Measurements from ENCODE around the gene DEPDC5. TPM values are rescaled to one million over a fixed set of nuclear protein-coding genes. Genes with fewer than 3 reads are reported as not detected.

The DEPDC5 gene
- total RNA-seq, 1 donor from 2014 or later = 13.0 TPM

DNA sequence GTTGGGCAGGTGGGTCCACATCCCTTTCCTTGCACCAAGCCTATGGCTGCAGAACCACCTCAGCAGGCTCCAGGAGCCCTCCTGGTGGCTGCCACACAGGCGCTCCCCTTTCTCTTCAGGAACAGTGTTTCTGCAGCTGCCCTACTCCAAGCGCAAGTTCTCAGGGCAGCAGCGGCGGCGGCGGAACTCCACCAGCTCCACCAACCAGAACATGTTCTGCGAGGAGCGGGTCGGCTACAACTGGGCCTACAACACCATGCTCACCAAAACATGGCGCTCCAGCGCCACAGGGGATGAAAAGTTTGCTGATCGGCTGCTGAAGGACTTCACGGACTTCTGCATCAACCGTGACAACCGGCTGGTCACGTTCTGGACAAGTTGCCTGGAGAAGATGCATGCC, 152.3 kb downstream of the DEPDC5 start:
- DNase-seq (ENCODE audit: low read depth) = no peak
- no peak overlapping the region for H2AFZ ChIP-seq (ENCODE audit: low read depth, low read length)
- H3K9ac ChIP-seq (ENCODE audit: low read length) = no peak overlapping the region
- H4K20me1 ChIP-seq (ENCODE audit: insufficient read depth, low read length) = no peaks in the 10 kb centered on the region
- H3K4me2 ChIP-seq (ENCODE audit: low read length) = no peak overlapping the region
- no peak overlapping the region for H3K27ac ChIP-seq (ENCODE audit: low read depth, low read length)
- no peak overlapping the region for H3K27ac Mint-ChIP-seq (ENCODE audit: unreplicated experiment)
- no peak overlapping the region for H3K4me3 Mint-ChIP-seq (ENCODE audit: unreplicated experiment)
- TF ChIP-seq, protein P1, sequence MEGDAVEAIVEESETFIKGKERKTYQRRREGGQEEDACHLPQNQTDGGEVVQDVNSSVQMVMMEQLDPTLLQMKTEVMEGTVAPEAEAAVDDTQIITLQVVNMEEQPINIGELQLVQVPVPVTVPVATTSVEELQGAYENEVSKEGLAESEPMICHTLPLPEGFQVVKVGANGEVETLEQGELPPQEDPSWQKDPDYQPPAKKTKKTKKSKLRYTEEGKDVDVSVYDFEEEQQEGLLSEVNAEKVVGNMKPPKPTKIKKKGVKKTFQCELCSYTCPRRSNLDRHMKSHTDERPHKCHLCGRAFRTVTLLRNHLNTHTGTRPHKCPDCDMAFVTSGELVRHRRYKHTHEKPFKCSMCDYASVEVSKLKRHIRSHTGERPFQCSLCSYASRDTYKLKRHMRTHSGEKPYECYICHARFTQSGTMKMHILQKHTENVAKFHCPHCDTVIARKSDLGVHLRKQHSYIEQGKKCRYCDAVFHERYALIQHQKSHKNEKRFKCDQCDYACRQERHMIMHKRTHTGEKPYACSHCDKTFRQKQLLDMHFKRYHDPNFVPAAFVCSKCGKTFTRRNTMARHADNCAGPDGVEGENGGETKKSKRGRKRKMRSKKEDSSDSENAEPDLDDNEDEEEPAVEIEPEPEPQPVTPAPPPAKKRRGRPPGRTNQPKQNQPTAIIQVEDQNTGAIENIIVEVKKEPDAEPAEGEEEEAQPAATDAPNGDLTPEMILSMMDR (IDR thresholded peaks at IDR 0.05; ENCODE audit: insufficient read depth, low read depth, low read length) = no peak
- TF ChIP-seq EZH2 (IDR thresholded peaks at IDR 0.05; ENCODE audit: insufficient read depth, low read length) = no peak
- no peaks in the 10 kb centered on the region for H3K4me1 ChIP-seq (ENCODE audit: insufficient read depth, low read length)
- no peaks in the 10 kb centered on the region for H3K9me3 ChIP-seq (ENCODE audit: insufficient read depth, low read depth, low read length)
- H3K9me3 Mint-ChIP-seq (ENCODE audit: unreplicated experiment) = no peaks in the 10 kb centered on the region
- H3K36me3 ChIP-seq (ENCODE audit: insufficient read depth, low read length) = peaks cover 3% of the 10 kb centered on the region
- H3K4me1 Mint-ChIP-seq (ENCODE audit: low read depth, unreplicated experiment) = no peaks in the 10 kb centered on the region
- H3K27me3 Mint-ChIP-seq (ENCODE audit: low read depth, unreplicated experiment) = peaks cover 2% of the 10 kb centered on the region
- H3K36me3 Mint-ChIP-seq (ENCODE audit: low read depth, unreplicated experiment) = peaks cover 25% of the 10 kb centered on the region
- H3K27me3 ChIP-seq (ENCODE audit: insufficient read depth, low read length) = no peaks in the 10 kb centered on the region
- H3K4me3 ChIP-seq (ENCODE audit: insufficient read depth, low read depth, low read length) = no peak overlapping the region
- H3K79me2 ChIP-seq (ENCODE audit: insufficient read depth, low read length) = no peaks in the 10 kb centered on the region
- no peak for FAIRE-seq

DNA sequence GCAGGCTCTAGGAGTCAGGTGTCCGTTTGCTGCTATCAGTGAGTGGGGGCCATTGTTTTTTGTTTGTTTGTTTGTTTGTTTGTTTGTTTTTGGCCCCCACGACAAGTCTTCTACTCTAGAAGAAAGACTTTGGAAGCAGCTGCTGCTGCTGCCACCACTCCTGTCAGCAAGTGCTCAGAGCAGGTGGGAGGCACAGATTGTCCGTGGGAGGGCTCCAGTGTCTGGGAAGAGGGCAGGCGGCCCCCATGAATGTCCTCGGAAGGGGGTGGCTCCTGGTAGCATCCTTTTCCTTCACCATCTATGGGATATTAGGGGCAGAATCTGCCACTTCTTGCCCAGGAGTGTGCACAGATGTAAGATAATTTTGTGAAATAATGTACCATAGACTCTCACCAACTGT, 152.8 kb downstream of the DEPDC5 start:
- no peak overlapping the region for H3K9ac ChIP-seq (ENCODE audit: low read length)
- no peaks in the 10 kb centered on the region for H3K9me3 ChIP-seq (ENCODE audit: insufficient read depth, low read depth, low read length)
- H3K4me2 ChIP-seq (ENCODE audit: low read length) = no peak overlapping the region
- H3K4me3 ChIP-seq (ENCODE audit: insufficient read depth, low read depth, low read length) = no peak overlapping the region
- Mint-ChIP-seq H3K9me3 (ENCODE audit: unreplicated experiment) (no peaks in the 10 kb centered on the region), H3K27ac (ENCODE audit: unreplicated experiment) (no peak overlapping the region), H3K36me3 (ENCODE audit: low read depth, unreplicated experiment) (peaks cover 25% of the 10 kb centered on the region), H3K27me3 (ENCODE audit: low read depth, unreplicated experiment) (peaks cover 2% of the 10 kb centered on the region), H3K4me1 (ENCODE audit: low read depth, unreplicated experiment) (no peaks in the 10 kb centered on the region), H3K4me3 (ENCODE audit: unreplicated experiment) (no peak overlapping the region)
- DNase-seq (ENCODE audit: low read depth) = no peak
- H4K20me1 ChIP-seq (ENCODE audit: insufficient read depth, low read length) = no peaks in the 10 kb centered on the region
- FAIRE-seq = no peak
- no peaks in the 10 kb centered on the region for H3K27me3 ChIP-seq (ENCODE audit: insufficient read depth, low read length)
- no peaks in the 10 kb centered on the region for H3K4me1 ChIP-seq (ENCODE audit: insufficient read depth, low read length)
- H3K79me2 ChIP-seq (ENCODE audit: insufficient read depth, low read length) = no peaks in the 10 kb centered on the region
- TF ChIP-seq, protein P1 (IDR thresholded peaks at IDR 0.05; ENCODE audit: insufficient read depth, low read depth, low read length) = no peak
- no peak for TF ChIP-seq EZH2 (IDR thresholded peaks at IDR 0.05; ENCODE audit: insufficient read depth, low read length)
- H3K36me3 ChIP-seq (ENCODE audit: insufficient read depth, low read length) = peaks cover 3% of the 10 kb centered on the region
- no peak overlapping the region for H3K27ac ChIP-seq (ENCODE audit: low read depth, low read length)
- H2AFZ ChIP-seq (ENCODE audit: low read depth, low read length) = no peak overlapping the region

- Histone ChIP-seq H3K9ac (ENCODE audit: low read length) (no peak overlapping the region), H3K79me2 (ENCODE audit: insufficient read depth, low read length) (no peaks in the 10 kb centered on the region), H3K36me3 (ENCODE audit: insufficient read depth, low read length) (no peaks in the 10 kb centered on the region), H3K27me3 (ENCODE audit: insufficient read depth, low read length) (no peaks in the 10 kb centered on the region), H3K4me1 (ENCODE audit: insufficient read depth, low read length) (peaks cover 7% of the 10 kb centered on the region), H3K9me3 (ENCODE audit: insufficient read depth, low read depth, low read length) (no peaks in the 10 kb centered on the region), H3K4me3 (ENCODE audit: insufficient read depth, low read depth, low read length) (no peak overlapping the region), H4K20me1 (ENCODE audit: insufficient read depth, low read length) (no peaks in the 10 kb centered on the region), H3K27ac (ENCODE audit: low read depth, low read length) (no peak overlapping the region), H3K4me2 (ENCODE audit: low read length) (no peak overlapping the region), H2AFZ (ENCODE audit: low read depth, low read length) (no peak overlapping the region)
- DNase-seq (ENCODE audit: low read depth) = no peak
- peaks cover 4% of the 10 kb centered on the region for H3K4me1 Mint-ChIP-seq (ENCODE audit: low read depth, unreplicated experiment)
- H3K36me3 Mint-ChIP-seq (ENCODE audit: low read depth, unreplicated experiment) = peaks cover 23% of the 10 kb centered on the region
- H3K9me3 Mint-ChIP-seq (ENCODE audit: unreplicated experiment) = no peaks in the 10 kb centered on the region
- peaks cover 2% of the 10 kb centered on the region for H3K27me3 Mint-ChIP-seq (ENCODE audit: low read depth, unreplicated experiment)
- FAIRE-seq = no peak
- H3K4me3 Mint-ChIP-seq (ENCODE audit: unreplicated experiment) = no peak overlapping the region
- no peak overlapping the region for H3K27ac Mint-ChIP-seq (ENCODE audit: unreplicated experiment)
- TF ChIP-seq, protein P1 (IDR thresholded peaks at IDR 0.05; ENCODE audit: insufficient read depth, low read depth, low read length) = no peak
- TF ChIP-seq EZH2 (IDR thresholded peaks at IDR 0.05; ENCODE audit: insufficient read depth, low read length) = no peak
Measured at GRCh38 chr22:31909977-31910376, 156.2 kb downstream of the DEPDC5 start.
